Measurements from ENCODE around the gene PRL. TPM values are rescaled to one million over a fixed set of nuclear protein-coding genes. Genes with fewer than 3 reads are reported as not detected.

Gene PRL
- total RNA-seq, 2 donors from 2014 or later: not detected

GRCh38 chr6:22239261-22239921, 57.4 kb downstream of the PRL start:
- intact Hi-C loops (cut with DNase I): no loop called here
- no peak for DNase-seq (ENCODE audit: low spot score)

GRCh38 chr6:22238861-22239260, 58.0 kb downstream of the PRL start:
- DNase-seq (ENCODE audit: low spot score): no peak
- intact Hi-C loops (cut with DNase I): no loop called here

- intact Hi-C loops (cut with DNase I): no loop called here
- no peak for DNase-seq (ENCODE audit: low spot score)
Measured at GRCh38 chr6:22237526-22237925, 59.3 kb downstream of the PRL start.
